GM23248 (cell line): ENCODE results near the gene MAML3. TPM values are rescaled to one million over a fixed set of nuclear protein-coding genes. Genes with fewer than 3 reads are reported as not detected.
A peak's percentile ranks its signal among the peaks of the same experiment; 100 is the strongest.

ENCODE experiments used
- DNase-seq: peaks from one replicate; pipeline ENCODE4 v3.0.0-alpha.2; 2015
- H2AFZ ChIP-seq: fragments of 200-600 bp; sonication (generic); 2 replicates; pipeline ENCODE4 v1.6.1; 2016; ENCODE audit warnings: antibody characterized with exemption
- H3F3A ChIP-seq: fragments of 200-600 bp; sonication (generic); 2 replicates; pipeline ENCODE4 v1.6.1; 2016; ENCODE audit warnings: mild to moderate bottlenecking, antibody characterized with exemption, mixed run types; ENCODE audit not compliant: insufficient read depth
- H3K27ac ChIP-seq: fragments of 200-600 bp; sonication (generic); 2 replicates; pipeline ENCODE4 v1.5.1; 2016; ENCODE audit warnings: mild to moderate bottlenecking
- H3K27me3 ChIP-seq: fragments of 200-600 bp; sonication (generic); replicated peaks from 2 replicates; pipeline ENCODE4 v1.6.1; 2016; ENCODE audit warnings: mild to moderate bottlenecking; ENCODE audit not compliant: insufficient read depth
- H3K36me3 ChIP-seq: fragments of 200-600 bp; sonication (generic); 2 replicates; pipeline ENCODE4 v1.6.1; 2016; ENCODE audit warnings: low read depth, mild to moderate bottlenecking
- H3K4me1 ChIP-seq: fragments of 200-600 bp; sonication (generic); 2 replicates; pipeline ENCODE4 v1.6.1; 2016; ENCODE audit warnings: mild to moderate bottlenecking; ENCODE audit not compliant: insufficient read depth
- H3K4me2 ChIP-seq: fragments of 200-600 bp; sonication (generic); one replicate; pipeline ENCODE4 v1.6.1; 2016; ENCODE audit warnings: mild to moderate bottlenecking; ENCODE audit not compliant: unreplicated experiment
- H3K4me3 ChIP-seq: fragments of 200-600 bp; sonication (generic); 2 replicates; pipeline ENCODE4 v1.5.1; 2016; ENCODE audit warnings: mild to moderate bottlenecking
- H3K79me2 ChIP-seq: fragments of 200-600 bp; sonication (generic); 2 replicates; pipeline ENCODE4 v1.6.1; 2016; ENCODE audit warnings: mild to moderate bottlenecking; ENCODE audit not compliant: insufficient read depth
- H3K9ac ChIP-seq: fragments of 200-600 bp; sonication (generic); 2 replicates; pipeline ENCODE4 v1.6.1; 2016; ENCODE audit warnings: mild to moderate bottlenecking
- H3K9me2 ChIP-seq: fragments of 200-600 bp; sonication (generic); 2 replicates; pipeline ENCODE4 v1.6.1; 2016; ENCODE audit warnings: mixed run types, mild to moderate bottlenecking, moderate library complexity; ENCODE audit not compliant: insufficient read depth
- H3K9me3 ChIP-seq: fragments of 200-600 bp; sonication (generic); one replicate; pipeline ENCODE4 v1.6.1; 2017; ENCODE audit warnings: low read depth
- H4K20me1 ChIP-seq: fragments of 200-600 bp; sonication (generic); 2 replicates; pipeline ENCODE4 v1.6.0; 2016; ENCODE audit not compliant: insufficient read depth
- EZH2 ChIP-seq: fragments of 200-600 bp; sonication (generic); IDR thresholded peaks from 2 replicates; pipeline ENCODE4 v1.6.1; 2018; ENCODE audit warnings: antibody characterized with exemption, mild to moderate bottlenecking; ENCODE audit not compliant: insufficient read depth, poor library complexity, severe bottlenecking
- EZH2phosphoT487 ChIP-seq: fragments of 200-600 bp; sonication (generic); IDR thresholded peaks from 2 replicates; pipeline ENCODE4 v1.6.1; 2018; ENCODE audit warnings: antibody characterized with exemption, moderate library complexity, mild to moderate bottlenecking, low read depth; ENCODE audit not compliant: insufficient read depth
- WGBS, 2 experiments: methylation state at CpG; one replicate each; pipeline ENCODE4 v1.1.6; 2015 to 2017; ENCODE audit warnings: low lambda C conversion rate in 2 of 2, low coverage in 1 of 2; ENCODE audit errors: missing lambda C conversion rate in 2 of 2; 5-methylcytosine and 5-hydroxymethylcytosine counted together
- in situ Hi-C: fragments of 300-500 bp; cut with MboI; formaldehyde crosslinking; loops from 2 replicates; pipeline ENCODE4 v1.15.0; 2020
- polyA plus RNA-seq: library from polyadenylated mRNA; unstranded; fragments of >200 nt; fragmentation: Nextera tagmentation; extraction: Ambion mirVana; gene quantifications from 2 replicates; pipeline ENCODE4 v1.2.1, GENCODE V29; 2016
- total RNA-seq: library from RNA; depleted of rRNA; stranded (reverse); fragments of >200 nt; shearing (Covaris generic); gene quantifications from 2 replicates; pipeline ENCODE4 v1.2.3, GENCODE V29; 2014

The MAML3 gene
- total and polyA plus RNA-seq, 2 experiments from 2014 or later, result 0.96 to 1.5 TPM

GRCh38 chr4:139686988-139687387, 467.0 kb downstream of the MAML3 start:
- Histone ChIP-seq H3K9ac (no peak overlapping the region), H3K36me3 (no peaks in the 10 kb centered on the region), H3K27ac (no peak overlapping the region), H3K27me3 (no peaks in the 10 kb centered on the region), H3K9me2 (no peaks in the 10 kb centered on the region), H3K4me3 (no peak overlapping the region), H3K79me2 (no peaks in the 10 kb centered on the region), H3F3A (no peaks in the 10 kb centered on the region), H3K4me2 (no peak overlapping the region), H3K9me3 (no peaks in the 10 kb centered on the region), H3K4me1 (peaks cover 10% of the 10 kb centered on the region; the same call in 1 of the 2 replicates), H4K20me1 (no peaks in the 10 kb centered on the region), H2AFZ (no peak overlapping the region)
- TF ChIP-seq EZH2phosphoT487, result no peak
- TF ChIP-seq EZH2, result no peak
- in situ Hi-C loops, result no loop called here
- WGBS, 2 experiments, result 97 to 99% methylated on average over 3 of the region's 3 CpGs
- no peak for DNase-seq

GRCh38 chr4:139686130-139686529, 467.9 kb downstream of the MAML3 start:
- Histone ChIP-seq H3F3A (no peaks in the 10 kb centered on the region), H3K9me2 (no peaks in the 10 kb centered on the region), H3K79me2 (no peaks in the 10 kb centered on the region), H2AFZ (no peak overlapping the region), H3K4me2 (no peak overlapping the region), H4K20me1 (no peaks in the 10 kb centered on the region), H3K4me1 (peaks cover 10% of the 10 kb centered on the region; the same call in 1 of the 2 replicates), H3K9ac (no peak overlapping the region), H3K9me3 (no peaks in the 10 kb centered on the region), H3K36me3 (no peaks in the 10 kb centered on the region), H3K27ac (no peak overlapping the region), H3K27me3 (no peaks in the 10 kb centered on the region), H3K4me3 (no peak overlapping the region)
- WGBS, 2 experiments, result 58 to 59% methylated on average over 1 of the region's 1 CpG
- in situ Hi-C loops, result no loop called here
- no peak for TF ChIP-seq EZH2phosphoT487
- TF ChIP-seq EZH2, result no peak
- DNase-seq, result no peak

GRCh38 chr4:139685180-139685579, 468.8 kb downstream of the MAML3 start:
- no peak for DNase-seq
- H3K4me1 ChIP-seq, result peaks cover 10% of the 10 kb centered on the region; the same call in 1 of the 2 replicates
- WGBS, 2 experiments, result 86% methylated on average over 5 of the region's 5 CpGs
- no peaks in the 10 kb centered on the region for H3K9me2 ChIP-seq
- H3K9ac ChIP-seq, result no peak overlapping the region
- no peak overlapping the region for H3K4me2 ChIP-seq
- no peaks in the 10 kb centered on the region for H4K20me1 ChIP-seq
- H3K79me2 ChIP-seq, result no peaks in the 10 kb centered on the region
- H3K9me3 ChIP-seq, result no peaks in the 10 kb centered on the region
- no peaks in the 10 kb centered on the region for H3K36me3 ChIP-seq
- no peak overlapping the region for H2AFZ ChIP-seq
- TF ChIP-seq EZH2phosphoT487 (no peak), EZH2 (no peak)
- no peaks in the 10 kb centered on the region for H3K27me3 ChIP-seq
- in situ Hi-C loops, result no loop called here
- H3F3A ChIP-seq, result no peaks in the 10 kb centered on the region
- H3K4me3 ChIP-seq, result no peak overlapping the region
- H3K27ac ChIP-seq, result no peak overlapping the region

GRCh38 chr4:139684351-139684750, 469.6 kb downstream of the MAML3 start:
- no peaks in the 10 kb centered on the region for H3K9me3 ChIP-seq
- 54 to 61% methylated on average over 1 of the region's 1 CpG for WGBS, 2 experiments

More at GRCh38 chr4:139684351-139684750, 469.6 kb downstream of the MAML3 start:
- H3F3A ChIP-seq, result no peaks in the 10 kb centered on the region
- no peak for TF ChIP-seq EZH2phosphoT487
- no peak for TF ChIP-seq EZH2
- H3K27me3 ChIP-seq, result no peaks in the 10 kb centered on the region
- H4K20me1 ChIP-seq, result no peaks in the 10 kb centered on the region
- H3K9ac ChIP-seq, result no peak overlapping the region
- H3K4me2 ChIP-seq, result no peak overlapping the region
- in situ Hi-C loops, result no loop called here
- H3K36me3 ChIP-seq, result no peaks in the 10 kb centered on the region
- H3K4me1 ChIP-seq, result peaks cover 10% of the 10 kb centered on the region; the same call in 1 of the 2 replicates
- no peak overlapping the region for H2AFZ ChIP-seq
- no peaks in the 10 kb centered on the region for H3K9me2 ChIP-seq
- H3K79me2 ChIP-seq, result no peaks in the 10 kb centered on the region
- no peak overlapping the region for H3K27ac ChIP-seq
- peak; percentile 40 for DNase-seq
- H3K4me3 ChIP-seq, result no peak overlapping the region
